ENCODE data around the gene LY86. TPM values are rescaled to one million over a fixed set of nuclear protein-coding genes. Genes with fewer than 3 reads are reported as not detected.
A peak's percentile ranks its signal among the peaks of the same experiment; 100 is the strongest.

The LY86 gene
- total and polyA plus RNA-seq, 9 of the 15 experiments (the other 6 are each of a cell fraction or from before 2014, with no cell fraction given), result 0.08 to 0.20 TPM; not detected in 7

GRCh38 chr6:6656287-6656686 lies 67.8 kb downstream of the LY86 start (continued):
- TF ChIP-seq, protein P1, sequence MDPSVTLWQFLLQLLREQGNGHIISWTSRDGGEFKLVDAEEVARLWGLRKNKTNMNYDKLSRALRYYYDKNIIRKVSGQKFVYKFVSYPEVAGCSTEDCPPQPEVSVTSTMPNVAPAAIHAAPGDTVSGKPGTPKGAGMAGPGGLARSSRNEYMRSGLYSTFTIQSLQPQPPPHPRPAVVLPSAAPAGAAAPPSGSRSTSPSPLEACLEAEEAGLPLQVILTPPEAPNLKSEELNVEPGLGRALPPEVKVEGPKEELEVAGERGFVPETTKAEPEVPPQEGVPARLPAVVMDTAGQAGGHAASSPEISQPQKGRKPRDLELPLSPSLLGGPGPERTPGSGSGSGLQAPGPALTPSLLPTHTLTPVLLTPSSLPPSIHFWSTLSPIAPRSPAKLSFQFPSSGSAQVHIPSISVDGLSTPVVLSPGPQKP (CRISPR knock-in tag; IDR thresholded peaks at IDR 0.05), result no peak
- no peak for TF ChIP-seq CHD1 (IDR thresholded peaks at IDR 0.05; ENCODE audit: low read length)
- no peak for TF ChIP-seq NCOA4 (IDR thresholded peaks at IDR 0.05; ENCODE audit: partially characterized antibody)
- TF ChIP-seq IRF2 (CRISPR knock-in tag; IDR thresholded peaks at IDR 0.05), result no peak
- TF ChIP-seq ELF2 (CRISPR knock-in tag; IDR thresholded peaks at IDR 0.05), result no peak
- TF ChIP-seq NRF1 (conservative IDR thresholded peaks at IDR 0.05 in 1 of 2, IDR thresholded peaks at IDR 0.05 in 1 of 2), result no peak
- no peak for TF ChIP-seq XRCC4 (IDR thresholded peaks at IDR 0.05; ENCODE audit: extremely low read depth, insufficient read depth, insufficient read length)
- TF ChIP-seq, protein P2, sequence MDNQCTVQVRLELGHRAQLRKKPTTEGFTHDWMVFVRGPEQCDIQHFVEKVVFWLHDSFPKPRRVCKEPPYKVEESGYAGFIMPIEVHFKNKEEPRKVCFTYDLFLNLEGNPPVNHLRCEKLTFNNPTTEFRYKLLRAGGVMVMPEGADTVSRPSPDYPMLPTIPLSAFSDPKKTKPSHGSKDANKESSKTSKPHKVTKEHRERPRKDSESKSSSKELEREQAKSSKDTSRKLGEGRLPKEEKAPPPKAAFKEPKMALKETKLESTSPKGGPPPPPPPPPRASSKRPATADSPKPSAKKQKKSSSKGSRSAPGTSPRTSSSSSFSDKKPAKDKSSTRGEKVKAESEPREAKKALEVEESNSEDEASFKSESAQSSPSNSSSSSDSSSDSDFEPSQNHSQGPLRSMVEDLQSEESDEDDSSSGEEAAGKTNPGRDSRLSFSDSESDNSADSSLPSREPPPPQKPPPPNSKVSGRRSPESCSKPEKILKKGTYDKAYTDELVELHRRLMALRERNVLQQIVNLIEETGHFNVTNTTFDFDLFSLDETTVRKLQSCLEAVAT (IDR thresholded peaks at IDR 0.05), result no peak
- TF ChIP-seq POLR2G (IDR thresholded peaks at IDR 0.05; ENCODE audit: low read depth, low read length), result no peak
- TF ChIP-seq, protein P3, sequence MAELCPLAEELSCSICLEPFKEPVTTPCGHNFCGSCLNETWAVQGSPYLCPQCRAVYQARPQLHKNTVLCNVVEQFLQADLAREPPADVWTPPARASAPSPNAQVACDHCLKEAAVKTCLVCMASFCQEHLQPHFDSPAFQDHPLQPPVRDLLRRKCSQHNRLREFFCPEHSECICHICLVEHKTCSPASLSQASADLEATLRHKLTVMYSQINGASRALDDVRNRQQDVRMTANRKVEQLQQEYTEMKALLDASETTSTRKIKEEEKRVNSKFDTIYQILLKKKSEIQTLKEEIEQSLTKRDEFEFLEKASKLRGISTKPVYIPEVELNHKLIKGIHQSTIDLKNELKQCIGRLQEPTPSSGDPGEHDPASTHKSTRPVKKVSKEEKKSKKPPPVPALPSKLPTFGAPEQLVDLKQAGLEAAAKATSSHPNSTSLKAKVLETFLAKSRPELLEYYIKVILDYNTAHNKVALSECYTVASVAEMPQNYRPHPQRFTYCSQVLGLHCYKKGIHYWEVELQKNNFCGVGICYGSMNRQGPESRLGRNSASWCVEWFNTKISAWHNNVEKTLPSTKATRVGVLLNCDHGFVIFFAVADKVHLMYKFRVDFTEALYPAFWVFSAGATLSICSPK (IDR thresholded peaks at IDR 0.05; ENCODE audit: borderline replicate concordance), result no peak
- TF ChIP-seq ZNF57 (CRISPR knock-in tag; IDR thresholded peaks at IDR 0.05), result no peak
- no peak for TF ChIP-seq BACH1 (tag; IDR thresholded peaks at IDR 0.05)
- TF ChIP-seq NUFIP1 (IDR thresholded peaks at IDR 0.05; ENCODE audit: partially characterized antibody), result no peak
- no peak for TF ChIP-seq POLR2AphosphoS5 (IDR thresholded peaks at IDR 0.05; ENCODE audit: control insufficient read depth, insufficient read depth, low read depth, low read length)
- TF ChIP-seq SRSF7 (optimal IDR thresholded peaks at IDR 0.05; ENCODE audit: low read depth, low read length), result no peak
- no peak for TF ChIP-seq FOXA1 (IDR thresholded peaks at IDR 0.05; ENCODE audit: borderline replicate concordance)
- TF ChIP-seq GTF2F1 (IDR thresholded peaks at IDR 0.05; ENCODE audit: low read depth, low read length), result no peak
- TF ChIP-seq, protein P4, sequence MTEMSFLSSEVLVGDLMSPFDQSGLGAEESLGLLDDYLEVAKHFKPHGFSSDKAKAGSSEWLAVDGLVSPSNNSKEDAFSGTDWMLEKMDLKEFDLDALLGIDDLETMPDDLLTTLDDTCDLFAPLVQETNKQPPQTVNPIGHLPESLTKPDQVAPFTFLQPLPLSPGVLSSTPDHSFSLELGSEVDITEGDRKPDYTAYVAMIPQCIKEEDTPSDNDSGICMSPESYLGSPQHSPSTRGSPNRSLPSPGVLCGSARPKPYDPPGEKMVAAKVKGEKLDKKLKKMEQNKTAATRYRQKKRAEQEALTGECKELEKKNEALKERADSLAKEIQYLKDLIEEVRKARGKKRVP (CRISPR knock-in tag; IDR thresholded peaks at IDR 0.05), result 0 out of 2 replicates have a peak, but pooled peaks have one; percentile 33
- TF ChIP-seq CCAR2 (IDR thresholded peaks at IDR 0.05; ENCODE audit: low read depth, low read length), result no peak
- TF ChIP-seq DDX20 (tag; IDR thresholded peaks at IDR 0.05; ENCODE audit: low read depth), result no peak
- TF ChIP-seq TAL1 (IDR thresholded peaks at IDR 0.05), result no peak
- no peak for TF ChIP-seq NR2C1 (IDR thresholded peaks at IDR 0.05)
- TF ChIP-seq NR2C1 (tag; IDR thresholded peaks at IDR 0.05), result no peak
- TF ChIP-seq NFRKB (IDR thresholded peaks at IDR 0.05; ENCODE audit: low read depth), result no peak
- TF ChIP-seq SMAD4 (CRISPR knock-in tag; conservative IDR thresholded peaks at IDR 0.05), result 0 out of 2 replicates have a peak, but pooled peaks have one; percentile 6
- no peak for TF ChIP-seq RHOXF2B (CRISPR knock-in tag; conservative IDR thresholded peaks at IDR 0.05)
- TF ChIP-seq ZNF589 (CRISPR knock-in tag; IDR thresholded peaks at IDR 0.05; ENCODE audit: low read depth), result peak; percentile 37; the same call in 1 of the 2 replicates
